ENCODE measurements around the gene OCIAD1. TPM values are rescaled to one million over a fixed set of nuclear protein-coding genes. Genes with fewer than 3 reads are reported as not detected.

Gene OCIAD1
- total RNA-seq, 1 donor from 2014 or later, result 148 TPM

GRCh38 chr4:48790561-48790960 is 40.3 kb upstream of the OCIAD1 start:
- DNase-seq (ENCODE audit: extremely low spot score, unreplicated experiment), result no peak
- H3K4me1 Mint-ChIP-seq (ENCODE audit: unreplicated experiment), result no peaks in the 10 kb centered on the region
- H3K9me3 Mint-ChIP-seq, result no peaks in the 10 kb centered on the region
- no peak for TF ChIP-seq CTCF (conservative IDR thresholded peaks at IDR 0.05)
- H3K27ac Mint-ChIP-seq, result no peak overlapping the region
- H3K27me3 Mint-ChIP-seq, result no peaks in the 10 kb centered on the region
- H3K36me3 Mint-ChIP-seq, result no peaks in the 10 kb centered on the region
- H3K4me3 Mint-ChIP-seq, result no peak overlapping the region

- Mint-ChIP-seq H3K4me1 (ENCODE audit: unreplicated experiment) (no peaks in the 10 kb centered on the region), H3K27ac (no peak overlapping the region), H3K36me3 (no peaks in the 10 kb centered on the region), H3K27me3 (no peaks in the 10 kb centered on the region), H3K4me3 (no peak overlapping the region), H3K9me3 (no peaks in the 10 kb centered on the region)
- no peak for DNase-seq (ENCODE audit: extremely low spot score, unreplicated experiment)
- no peak for TF ChIP-seq CTCF (conservative IDR thresholded peaks at IDR 0.05)
Observed at GRCh38 chr4:48791313-48791712, 39.6 kb upstream of the OCIAD1 start.

- Mint-ChIP-seq H3K36me3 (no peaks in the 10 kb centered on the region), H3K27me3 (no peaks in the 10 kb centered on the region), H3K9me3 (no peaks in the 10 kb centered on the region), H3K4me1 (ENCODE audit: unreplicated experiment) (no peaks in the 10 kb centered on the region), H3K27ac (no peak overlapping the region), H3K4me3 (no peak overlapping the region)
- TF ChIP-seq CTCF (conservative IDR thresholded peaks at IDR 0.05), result no peak
- DNase-seq (ENCODE audit: extremely low spot score, unreplicated experiment), result no peak
Observed at GRCh38 chr4:48792348-48793006, 38.4 kb upstream of the OCIAD1 start.

- Mint-ChIP-seq H3K4me1 (ENCODE audit: unreplicated experiment) (no peaks in the 10 kb centered on the region), H3K27ac (no peak overlapping the region), H3K9me3 (peaks cover 5% of the 10 kb centered on the region), H3K4me3 (no peak overlapping the region), H3K27me3 (no peaks in the 10 kb centered on the region), H3K36me3 (no peaks in the 10 kb centered on the region)
- TF ChIP-seq CTCF (conservative IDR thresholded peaks at IDR 0.05), result no peak
- no peak for DNase-seq (ENCODE audit: extremely low spot score, unreplicated experiment)
Observed at GRCh38 chr4:48795108-48795507, 35.8 kb upstream of the OCIAD1 start.

- TF ChIP-seq CTCF (conservative IDR thresholded peaks at IDR 0.05), result no peak
- no peak overlapping the region for H3K4me3 Mint-ChIP-seq
- DNase-seq (ENCODE audit: extremely low spot score, unreplicated experiment), result no peak
- no peaks in the 10 kb centered on the region for H3K36me3 Mint-ChIP-seq
- peaks cover 5% of the 10 kb centered on the region for H3K9me3 Mint-ChIP-seq
- no peaks in the 10 kb centered on the region for H3K4me1 Mint-ChIP-seq (ENCODE audit: unreplicated experiment)
- no peak overlapping the region for H3K27ac Mint-ChIP-seq
- no peaks in the 10 kb centered on the region for H3K27me3 Mint-ChIP-seq
Observed at GRCh38 chr4:48796191-48796926, 34.5 kb upstream of the OCIAD1 start.
